GM19468 (cell line): ENCODE results near the gene PPP2R1B.
"Not testable (repeated sequence)": the region's sequence is repeated elsewhere in the genome, so short reads cannot be mapped to it uniquely, and the experiment has no call there.

Source experiments
- ATAC-seq: cut with Tn5 transposase; IDR thresholded peaks from one replicate; pipeline ENCODE4 v1.9.1; 2021; ENCODE audit warnings: mild to moderate bottlenecking, moderate library complexity, moderate number of reproducible peaks; ENCODE audit not compliant: unreplicated experiment; ENCODE audit errors: extremely low read depth

PPP2R1B gene

GRCh38 chr11:111785076-111785475, 18.9 kb upstream of the PPP2R1B start:
- no peak for ATAC-seq

DNA sequence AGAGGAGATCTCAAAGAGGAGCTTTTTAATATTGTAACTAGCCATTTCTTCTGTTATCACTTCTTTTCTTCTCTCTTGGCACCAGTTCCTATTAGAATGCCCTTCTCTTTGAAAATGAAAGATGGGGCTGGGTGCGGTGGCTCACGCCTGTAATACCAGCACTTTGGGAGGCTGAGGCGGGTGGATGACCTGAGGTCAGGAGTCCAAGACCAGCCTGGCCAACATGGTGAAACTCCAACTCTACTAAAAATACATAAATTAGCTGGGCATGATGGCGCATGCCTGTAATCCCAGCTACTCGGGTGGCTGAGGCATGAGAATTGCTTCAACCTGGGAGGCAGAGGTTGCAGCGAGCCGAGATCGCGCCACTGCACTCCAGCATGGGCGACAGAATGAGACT, 18.1 kb upstream of the PPP2R1B start:
- not testable (repeated sequence) for ATAC-seq

DNA sequence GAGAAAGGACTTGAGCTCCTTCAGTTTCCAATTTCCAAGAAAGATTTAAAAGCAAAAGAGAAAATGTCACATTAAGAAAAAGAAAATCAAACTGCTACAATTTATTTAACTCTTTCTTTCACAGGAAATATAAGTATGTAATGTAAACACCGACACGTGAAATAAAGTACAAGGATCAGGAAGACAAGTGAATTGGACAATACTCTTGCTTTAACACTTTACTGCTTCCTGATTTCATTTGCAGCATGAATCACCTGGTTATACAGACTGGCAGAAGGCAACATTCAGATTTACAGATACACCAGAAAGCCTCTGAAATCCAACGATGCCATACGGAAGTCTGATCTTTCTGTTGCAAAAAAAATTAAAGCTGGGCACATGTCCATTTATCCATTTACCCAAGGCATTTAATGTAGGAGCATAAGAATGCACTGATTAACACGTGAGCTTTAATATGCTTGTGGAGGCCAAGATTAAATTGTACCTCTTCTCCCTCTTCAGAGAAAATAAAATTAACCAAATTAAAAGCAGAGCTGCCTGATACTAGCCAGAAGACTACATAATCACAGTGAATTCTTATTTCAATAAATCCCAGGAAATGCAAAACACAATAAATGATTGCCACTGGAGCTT, 16.0 kb upstream of the PPP2R1B start:
- no peak for ATAC-seq

- ATAC-seq, result no peak
Measured at GRCh38 chr11:111779118-111779517, 12.9 kb upstream of the PPP2R1B start.

GRCh38 chr11:111778047-111778558, 11.9 kb upstream of the PPP2R1B start:
- no peak for ATAC-seq

DNA sequence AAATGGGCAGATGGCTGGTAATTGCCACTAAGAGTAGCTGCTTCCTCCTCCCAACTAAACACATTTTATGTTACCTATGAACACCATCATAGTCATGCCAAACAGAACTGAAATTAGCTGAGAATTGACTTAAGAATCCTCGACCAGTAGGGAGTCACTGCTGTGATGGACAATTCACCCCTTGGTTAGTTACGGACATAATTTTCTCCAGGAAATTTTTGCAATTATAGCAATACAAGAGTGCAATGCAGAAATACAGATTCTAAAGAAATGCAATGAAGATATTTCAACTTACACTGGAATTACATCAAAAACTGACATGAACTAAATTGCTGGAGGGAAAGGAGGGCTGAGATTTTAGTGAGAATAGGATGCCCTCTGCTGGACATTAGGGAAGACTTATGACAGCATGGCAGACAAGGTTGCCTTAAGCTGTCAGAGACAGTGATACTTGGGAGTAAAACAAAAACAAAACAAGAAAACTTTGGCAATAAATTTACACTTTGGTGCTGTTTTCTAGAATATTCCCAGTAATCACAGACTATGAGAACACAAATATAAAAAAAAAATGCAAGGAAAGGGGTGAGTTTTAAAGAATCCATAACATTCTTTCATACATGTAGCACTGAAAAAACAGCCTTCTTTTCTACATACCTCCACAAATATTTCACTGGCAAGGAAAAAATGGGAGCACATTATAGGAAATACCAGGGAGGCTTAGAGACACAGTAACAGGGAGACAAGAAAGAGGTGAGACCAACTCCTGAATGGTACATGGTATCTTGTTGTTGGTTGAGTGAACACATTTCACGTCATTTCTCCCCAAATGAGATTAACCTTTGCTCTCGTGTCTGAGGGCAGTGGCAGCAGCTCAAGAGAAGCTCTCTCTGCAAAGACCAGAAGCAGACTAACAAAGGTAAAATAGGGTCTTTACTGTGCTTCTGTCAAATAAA, 11.2 kb upstream of the PPP2R1B start:
- peak; percentile 9 for ATAC-seq

- ATAC-seq, result peak; percentile 90
Measured at GRCh38 chr11:111776398-111777093, 10.4 kb upstream of the PPP2R1B start.

GRCh38 chr11:111774955-111775710, 8.9 kb upstream of the PPP2R1B start:
- ATAC-seq, result no peak

DNA sequence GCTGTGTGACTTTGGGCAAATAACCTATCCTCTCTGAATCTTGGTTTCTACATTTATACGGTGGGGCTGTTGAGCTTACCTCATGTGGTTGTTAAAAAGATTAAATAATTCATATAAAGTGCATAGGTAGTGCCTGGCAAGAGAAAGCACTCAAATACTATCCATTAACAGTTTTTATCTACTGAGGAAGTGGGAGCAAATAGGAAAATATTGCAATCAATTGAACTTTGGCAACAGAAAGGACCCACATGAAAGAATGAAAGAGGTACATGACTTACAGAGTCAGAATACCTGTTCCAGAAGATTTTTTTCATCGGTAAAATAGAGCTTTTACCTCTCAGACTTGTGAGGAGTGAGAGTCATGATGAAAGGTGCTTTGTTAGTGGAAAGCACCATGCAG, 6.3 kb upstream of the PPP2R1B start:
- no peak for ATAC-seq

DNA sequence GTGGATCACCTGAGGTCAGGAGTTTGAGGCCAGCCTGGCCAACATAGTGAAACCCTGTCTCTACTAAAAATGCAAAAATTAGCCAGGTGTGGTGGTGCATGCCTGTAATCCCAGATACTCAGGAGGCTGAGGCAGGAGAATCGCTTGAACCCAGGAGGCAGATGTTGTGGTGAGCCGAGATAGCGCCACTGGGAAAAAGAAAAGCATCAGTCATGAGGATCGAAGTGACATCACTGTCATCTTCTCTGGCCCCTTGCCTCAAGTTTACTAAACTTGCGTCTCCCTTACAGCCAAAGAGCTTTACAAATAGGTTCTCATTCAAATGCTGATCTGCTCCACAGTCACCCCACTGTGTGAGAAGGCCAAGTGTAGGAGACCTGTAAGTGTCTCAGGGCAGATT, 5.0 kb upstream of the PPP2R1B start:
- not testable (repeated sequence) for ATAC-seq

DNA sequence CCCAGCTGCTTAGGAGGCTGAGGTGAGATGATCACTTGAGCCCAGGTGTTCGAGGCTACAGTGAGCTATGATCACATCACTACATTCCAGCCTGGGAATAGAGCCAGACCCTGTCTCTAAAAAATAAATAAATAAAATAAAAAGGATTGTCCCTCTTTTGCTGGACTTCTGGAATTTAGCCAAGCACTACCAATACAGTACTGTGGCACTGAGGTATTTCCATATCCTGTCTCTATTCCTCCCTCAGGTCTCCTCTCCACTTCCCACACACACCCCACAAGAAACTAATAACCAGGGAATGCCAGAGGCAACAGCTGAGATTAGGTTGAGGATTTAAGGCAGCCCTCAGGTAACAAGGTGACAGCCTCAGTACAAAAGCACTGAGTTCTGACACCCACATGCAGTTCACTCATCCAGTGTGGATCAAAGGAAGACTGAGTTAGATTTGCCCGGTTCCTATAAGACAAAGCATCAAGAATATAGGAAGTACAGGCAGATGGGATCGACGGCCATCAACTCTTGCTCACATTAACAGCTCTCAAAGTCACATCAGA, 4.5 kb upstream of the PPP2R1B start:
- no peak for ATAC-seq

DNA sequence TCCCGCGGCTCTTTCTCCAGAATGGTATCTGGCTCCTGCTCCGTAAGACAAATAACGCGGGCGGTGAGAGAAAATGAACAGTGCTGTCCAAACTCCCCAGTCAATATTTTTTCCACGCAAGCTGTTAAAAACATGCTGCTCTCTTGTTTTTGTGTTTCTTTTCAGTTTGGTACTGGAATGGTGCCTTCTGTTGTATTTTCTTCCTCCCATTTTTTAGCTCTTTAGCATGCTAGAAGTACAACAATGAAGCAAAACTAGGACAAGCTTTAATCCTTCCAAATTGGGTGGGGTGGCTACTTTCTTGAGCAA, 599 bp upstream of the PPP2R1B start:
- ATAC-seq, result no peak

GRCh38 chr11:111765320-111765983, 737 bp downstream of the PPP2R1B start:
- ATAC-seq, result no peak

DNA sequence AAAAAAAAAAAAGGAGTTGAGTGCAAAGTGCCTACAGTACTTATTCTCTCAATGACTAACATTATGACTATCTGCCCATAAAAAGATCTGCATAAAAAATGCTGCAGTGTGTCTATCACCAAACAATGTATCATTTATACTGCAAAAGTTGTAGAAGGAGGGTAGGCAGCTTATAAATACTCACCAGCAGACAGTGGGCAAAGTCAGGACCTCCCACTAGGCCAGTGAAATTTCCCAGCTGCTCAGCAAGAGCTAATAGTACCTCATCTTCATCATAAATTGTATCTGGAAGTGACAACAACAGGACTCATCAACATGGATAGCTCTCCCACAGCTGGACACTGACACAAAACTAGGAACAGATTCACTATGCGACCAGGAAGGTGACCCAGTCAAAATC, 1.6 kb downstream of the PPP2R1B start:
- no peak for ATAC-seq

GRCh38 chr11:111762981-111763643, 3.1 kb downstream of the PPP2R1B start:
- no peak for ATAC-seq

- ATAC-seq, result no peak
Measured at GRCh38 chr11:111762526-111762925, 3.7 kb downstream of the PPP2R1B start.

GRCh38 chr11:111761036-111761435, 5.2 kb downstream of the PPP2R1B start:
- ATAC-seq, result no peak

DNA sequence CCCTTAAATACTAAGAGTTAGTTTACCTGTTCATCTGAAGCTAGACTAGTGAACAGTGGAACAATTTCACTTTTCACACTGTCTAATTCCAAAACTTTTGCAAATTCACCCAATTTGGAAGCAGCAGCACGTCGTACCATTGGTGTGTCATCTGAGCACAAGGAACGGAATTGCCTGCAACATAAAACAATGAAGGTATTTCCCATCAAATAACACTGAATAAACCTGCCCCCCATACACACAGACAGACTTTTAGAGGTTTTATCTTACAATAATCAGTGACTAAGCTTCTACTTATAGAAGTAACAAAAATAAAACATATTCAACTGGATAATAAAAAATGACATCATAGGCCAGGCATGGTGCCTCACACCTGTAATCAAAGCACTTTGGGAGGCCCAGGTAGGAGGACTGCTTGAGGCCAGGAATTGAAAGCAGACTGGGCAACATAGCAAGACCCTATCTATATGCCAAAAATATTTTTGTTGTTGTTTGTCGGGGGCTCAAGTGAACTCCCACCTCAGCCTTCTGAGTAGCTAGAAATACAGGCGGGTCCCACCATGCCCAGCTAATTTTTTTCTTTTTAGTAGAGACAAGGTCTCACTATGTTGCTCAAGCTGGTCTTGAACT, 6.3 kb downstream of the PPP2R1B start:
- ATAC-seq, result no peak
